HG02973 (cell line): Measurements from ENCODE around the gene SEC11C.

ENCODE experiments used
- ATAC-seq: cut with Tn5 transposase; IDR thresholded peaks from one replicate; pipeline ENCODE4 v1.9.1; 2021; ENCODE audit warnings: moderate library complexity; ENCODE audit not compliant: unreplicated experiment

Gene SEC11C

DNA sequence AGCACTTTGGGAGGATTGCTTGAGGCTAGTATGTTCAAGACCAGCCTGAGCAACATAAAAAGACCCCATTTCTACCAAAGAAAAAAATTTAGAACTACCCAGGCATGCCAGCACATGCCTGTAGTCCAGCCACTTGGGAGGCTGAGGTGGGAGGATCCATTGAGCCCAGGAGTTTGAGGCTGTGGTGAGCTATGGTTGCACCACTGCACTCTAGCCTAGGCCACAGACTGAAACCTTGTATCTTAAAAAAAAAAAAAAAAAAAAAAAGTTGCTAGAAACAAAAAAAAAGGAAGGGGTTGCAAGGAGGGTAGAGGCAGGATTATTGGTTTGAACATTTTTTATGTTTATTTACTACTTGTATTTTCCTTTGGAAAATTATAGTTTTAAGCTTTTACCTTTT lies 4.8 kb downstream of the SEC11C start:
- ATAC-seq: no peak

DNA sequence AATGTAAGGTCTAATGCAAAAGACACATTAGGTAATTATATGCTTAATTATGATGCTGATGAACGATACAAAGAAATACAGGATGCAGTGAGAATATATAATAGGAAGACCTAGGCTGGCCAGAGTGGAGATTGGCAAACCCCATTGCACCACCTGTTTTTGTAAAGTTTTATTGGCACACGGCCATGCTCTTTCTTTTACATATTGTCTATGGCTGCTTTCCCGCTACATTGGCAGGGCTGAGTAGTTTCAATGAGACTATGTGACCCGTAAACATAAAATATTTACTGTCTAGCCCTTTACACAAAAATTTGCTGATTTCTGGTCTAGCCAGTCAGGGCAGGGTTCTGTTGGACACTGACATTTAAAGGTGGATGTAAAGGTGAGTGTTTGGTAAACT lies 5.4 kb downstream of the SEC11C start:
- ATAC-seq: no peak

DNA sequence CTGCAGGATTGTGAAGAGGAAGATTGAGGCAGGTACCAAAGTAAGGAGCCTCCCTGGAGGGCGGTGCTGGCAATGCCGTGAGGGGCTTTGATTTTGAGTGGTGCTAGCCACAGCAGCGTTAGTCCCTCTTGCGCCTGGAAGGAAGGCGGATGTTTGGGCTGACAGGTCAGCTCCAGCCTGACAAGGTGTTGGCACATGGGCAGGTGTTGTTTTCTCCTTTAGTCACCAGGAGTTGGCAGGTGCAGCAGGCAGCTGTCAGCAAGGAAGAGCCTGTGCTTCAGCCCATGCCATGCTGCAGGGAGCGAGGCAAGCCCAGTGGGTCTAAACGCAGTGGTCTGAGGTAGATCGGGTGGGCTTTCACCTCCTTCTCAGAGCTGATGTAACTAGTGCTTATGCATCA lies 8.5 kb downstream of the SEC11C start:
- no peak for ATAC-seq

DNA sequence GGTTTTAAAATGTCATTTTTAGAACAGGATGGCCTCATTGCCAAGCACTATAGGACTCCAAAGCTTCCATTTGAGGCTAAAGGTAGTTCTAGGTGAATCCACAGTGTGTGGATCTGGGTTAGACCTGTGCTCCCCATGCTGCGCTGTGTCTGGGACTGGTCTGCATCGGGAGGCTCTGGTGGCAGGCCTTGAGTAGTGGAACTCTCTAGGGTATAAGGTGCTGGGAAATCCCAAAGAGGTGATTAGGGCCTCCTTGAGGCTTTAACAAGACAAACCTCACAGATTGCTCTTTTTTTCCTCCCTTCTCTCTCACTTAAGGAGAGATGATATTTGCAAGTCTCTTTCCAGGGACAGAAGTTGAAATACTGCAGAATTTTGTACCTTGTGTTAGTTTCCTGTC lies 9.3 kb downstream of the SEC11C start:
- ATAC-seq: no peak

DNA sequence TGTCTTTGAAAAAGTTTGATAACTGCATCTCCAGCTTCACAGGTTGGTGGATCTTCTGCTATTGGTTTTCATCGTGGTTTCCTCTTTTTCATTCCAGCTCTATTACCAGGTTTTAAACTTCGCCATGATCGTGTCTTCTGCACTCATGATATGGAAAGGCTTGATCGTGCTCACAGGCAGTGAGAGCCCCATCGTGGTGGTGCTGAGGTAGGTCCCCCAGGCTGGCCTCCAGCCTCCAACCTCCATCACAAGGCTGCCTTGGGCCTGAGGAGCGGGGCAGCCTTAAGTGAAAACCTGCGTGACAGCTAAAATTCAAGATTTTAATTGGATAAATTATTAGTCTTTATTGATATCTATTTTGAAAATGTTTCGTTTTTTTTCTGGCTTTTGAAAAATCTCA lies 9.7 kb downstream of the SEC11C start:
- no peak for ATAC-seq

DNA sequence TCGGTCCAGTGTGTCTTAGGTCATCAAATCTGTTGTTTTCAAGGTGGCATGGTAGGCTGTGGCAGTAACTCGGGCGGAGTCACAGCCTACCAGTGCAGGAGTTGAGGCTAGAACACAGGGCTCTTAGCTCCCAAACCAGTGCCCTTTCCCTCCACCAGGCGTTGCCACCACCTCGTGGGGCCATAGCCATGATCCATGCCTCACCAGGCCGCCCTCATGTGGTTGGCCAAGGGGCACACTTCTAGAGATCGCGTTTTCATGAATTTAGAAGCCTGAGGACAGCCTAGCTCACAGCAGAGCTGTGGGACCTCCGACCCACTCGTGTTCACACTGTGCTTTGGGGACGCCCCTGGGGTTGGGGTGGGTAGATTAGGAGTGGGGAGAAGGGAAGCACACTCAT lies 10.6 kb downstream of the SEC11C start:
- no peak for ATAC-seq

DNA sequence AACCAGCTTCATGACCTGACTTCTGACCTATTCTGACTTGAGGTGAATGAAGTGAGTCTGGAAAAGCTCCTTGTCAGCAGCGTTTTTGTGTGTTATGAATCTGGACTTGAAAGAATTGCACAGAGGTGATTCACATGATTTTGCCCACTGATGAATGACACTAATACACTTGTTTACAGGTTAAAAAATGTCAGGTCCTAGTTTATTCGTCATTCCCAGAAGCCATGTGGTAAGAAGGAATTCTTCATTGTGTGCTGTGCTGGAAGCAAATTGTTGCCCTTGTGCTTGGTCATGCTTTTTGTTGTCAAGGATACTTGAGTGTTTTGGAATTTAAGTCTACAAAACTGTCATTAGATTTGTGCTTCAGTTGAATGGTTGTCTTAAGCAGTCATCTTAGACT lies 15.5 kb downstream of the SEC11C start:
- ATAC-seq: no peak

DNA sequence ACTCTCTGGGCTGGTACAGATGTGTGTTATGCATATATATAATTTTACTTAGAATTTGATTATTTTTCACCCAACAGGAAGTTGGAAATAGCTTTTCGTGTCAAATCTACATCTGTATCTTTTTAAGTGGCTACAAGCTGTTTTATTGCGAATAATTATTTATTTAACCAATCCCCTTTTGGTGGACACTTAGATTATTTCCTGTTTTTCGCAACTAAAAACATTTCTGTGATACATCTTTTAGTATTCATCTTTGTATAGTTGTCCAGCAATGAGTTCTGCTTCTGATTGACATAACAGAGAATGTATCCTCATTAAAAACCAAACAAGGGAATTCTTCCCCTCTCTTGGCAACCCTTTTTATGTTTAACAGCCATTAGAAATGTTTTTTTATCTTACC lies 16.6 kb downstream of the SEC11C start:
- no peak for ATAC-seq

DNA sequence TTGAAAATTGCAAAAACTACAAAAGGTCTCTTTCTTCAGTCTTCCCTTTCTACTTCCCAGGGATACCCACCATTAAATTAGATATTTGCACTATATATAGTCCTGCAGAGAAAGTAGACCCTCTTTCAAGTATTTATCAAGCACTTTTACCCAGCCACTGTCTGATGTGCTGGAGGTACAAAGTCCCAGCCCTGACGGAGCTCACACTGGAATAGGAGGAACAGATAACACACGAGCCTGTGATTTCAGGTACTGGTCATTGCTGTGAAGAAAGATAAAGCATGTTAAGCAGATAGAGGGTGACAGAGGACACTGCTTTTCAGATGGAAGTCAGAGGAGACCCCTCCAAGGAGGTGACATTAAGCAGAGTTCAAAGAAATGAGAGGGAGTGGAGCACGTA lies 19.6 kb downstream of the SEC11C start:
- ATAC-seq: no peak

DNA sequence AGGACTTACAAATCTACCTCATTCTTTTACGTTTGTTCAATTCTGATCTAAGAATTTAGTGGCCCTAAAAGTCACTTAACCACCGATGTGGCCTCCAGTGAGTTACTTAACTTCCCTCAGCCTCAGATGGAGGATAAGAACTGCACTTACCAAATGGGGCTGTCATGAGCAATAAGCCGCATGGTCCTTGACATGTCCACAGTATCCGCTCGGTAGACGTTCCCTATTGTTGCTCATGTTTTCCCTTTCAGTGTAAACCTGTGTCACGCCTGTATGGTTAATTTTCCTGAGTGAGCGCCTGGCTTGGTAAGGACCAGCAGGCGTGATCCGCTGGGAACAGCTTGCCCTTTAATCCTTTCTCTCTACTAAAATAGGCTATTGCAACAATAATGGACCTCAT lies 20.3 kb downstream of the SEC11C start:
- no peak for ATAC-seq

DNA sequence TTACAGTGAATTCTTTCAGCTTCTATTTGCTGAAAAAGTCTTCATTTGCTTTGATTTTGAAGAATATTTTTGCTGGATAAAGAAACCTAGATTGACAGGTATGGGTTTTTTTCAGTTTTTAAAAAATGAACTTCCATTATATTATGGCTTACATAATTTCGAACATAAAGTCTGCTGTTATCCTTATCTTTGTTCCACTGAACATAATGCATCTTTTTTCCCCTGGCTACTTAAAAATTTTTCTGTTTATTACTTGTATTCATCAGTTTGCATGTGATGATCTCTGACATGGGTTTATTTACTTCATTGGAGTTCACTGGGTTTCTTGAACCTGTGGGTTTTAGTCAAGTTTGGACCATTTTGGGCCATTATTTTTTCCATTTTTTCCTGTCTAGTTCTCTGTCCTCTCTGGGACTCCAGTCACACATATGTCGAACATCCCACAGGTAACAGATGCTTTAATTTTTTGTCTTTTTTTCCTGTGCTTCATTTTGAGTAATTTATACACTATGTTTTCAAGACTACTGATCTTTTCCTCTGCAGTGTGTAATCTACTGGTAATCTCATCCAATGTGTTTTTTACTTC lies 33.1 kb downstream of the SEC11C start:
- no peak for ATAC-seq

DNA sequence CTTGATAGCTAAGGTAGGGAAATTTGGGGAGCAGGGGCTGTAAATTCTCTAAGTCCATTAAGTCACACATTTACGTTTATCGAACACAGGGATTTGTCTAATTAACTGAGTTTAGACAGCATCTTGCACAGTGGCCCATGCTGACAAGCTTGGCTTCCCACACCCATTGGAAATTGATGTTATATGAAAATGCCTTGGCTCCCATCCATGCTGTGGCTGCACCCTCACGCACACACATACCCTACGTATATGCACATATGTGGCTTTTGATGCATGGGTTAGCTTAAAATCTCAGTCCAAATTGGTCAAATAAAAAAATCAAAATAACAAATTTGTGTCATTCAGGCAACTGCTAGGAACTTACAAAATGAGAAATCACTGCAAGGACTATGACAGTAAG lies 37.8 kb downstream of the SEC11C start:
- ATAC-seq: no peak

DNA sequence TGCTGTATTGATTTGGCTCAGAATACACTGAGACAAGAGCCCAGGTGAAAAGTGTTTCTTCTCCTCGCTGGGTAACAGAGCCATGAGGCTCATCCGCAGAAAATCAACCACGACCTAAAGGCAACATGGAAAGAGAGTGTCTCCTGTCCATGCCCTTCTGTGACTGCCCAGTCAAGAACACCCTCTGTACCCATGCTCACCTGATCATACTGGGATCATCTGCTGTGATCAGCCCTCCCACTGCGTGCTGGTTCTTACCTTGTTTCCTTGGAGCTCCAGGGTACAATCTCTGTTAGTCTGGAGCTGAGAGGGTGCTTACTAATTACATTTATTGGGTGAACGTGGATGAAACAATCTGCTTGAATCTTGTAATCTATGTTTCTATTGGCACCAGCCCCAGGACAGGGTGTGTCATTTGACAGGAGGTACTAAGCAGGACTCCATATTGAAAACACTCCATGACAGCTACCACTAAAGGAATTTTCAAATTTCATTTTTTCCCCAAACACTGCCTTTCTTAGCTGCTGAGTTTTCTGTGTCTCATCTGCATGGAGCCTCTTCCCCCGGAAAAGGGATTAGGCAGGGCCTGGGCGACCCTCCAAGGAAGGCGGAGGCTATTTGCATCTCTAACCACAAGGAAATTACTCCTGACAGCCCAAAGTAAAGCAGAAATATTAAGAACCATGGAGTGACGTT lies 40.6 kb downstream of the SEC11C start:
- no peak for ATAC-seq

DNA sequence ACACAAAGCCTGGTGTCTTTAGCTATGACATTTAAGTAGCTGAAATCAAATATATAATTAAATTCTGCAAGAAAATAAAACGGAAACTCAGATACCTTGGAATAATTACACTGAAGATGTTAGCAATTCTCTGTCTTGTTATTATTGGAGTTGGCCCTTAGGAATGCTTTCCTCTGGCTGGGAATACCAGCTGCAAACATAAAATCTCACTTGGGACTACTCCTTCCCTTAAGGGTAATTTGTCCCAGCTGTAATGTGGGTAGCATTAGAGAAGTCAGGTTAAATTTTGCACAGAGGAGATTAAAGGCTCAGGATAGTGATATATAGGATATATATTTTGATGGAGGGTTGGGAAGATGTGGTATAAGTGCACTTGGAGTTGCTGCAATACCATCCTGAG lies 43.0 kb downstream of the SEC11C start:
- ATAC-seq: no peak

DNA sequence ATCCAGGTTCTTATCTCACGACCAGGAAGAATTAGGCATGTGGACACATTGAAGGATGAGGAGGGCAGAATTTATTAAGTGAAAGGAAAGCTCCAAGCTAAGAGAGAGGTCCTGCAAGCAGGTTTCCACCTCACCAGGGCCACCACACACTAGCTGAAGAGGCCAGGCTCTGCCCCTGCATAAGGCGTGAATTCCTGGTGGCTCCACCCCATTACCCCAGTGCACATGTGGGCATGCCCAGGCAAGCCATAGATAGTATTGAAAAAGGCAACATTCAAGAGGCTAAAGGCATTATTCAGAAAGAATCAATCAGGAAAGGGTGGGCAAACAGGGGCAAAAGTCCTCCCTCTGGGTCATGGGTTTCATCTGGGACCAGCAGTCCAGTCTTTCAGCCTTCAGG lies 49.3 kb downstream of the SEC11C start:
- no peak for ATAC-seq

DNA sequence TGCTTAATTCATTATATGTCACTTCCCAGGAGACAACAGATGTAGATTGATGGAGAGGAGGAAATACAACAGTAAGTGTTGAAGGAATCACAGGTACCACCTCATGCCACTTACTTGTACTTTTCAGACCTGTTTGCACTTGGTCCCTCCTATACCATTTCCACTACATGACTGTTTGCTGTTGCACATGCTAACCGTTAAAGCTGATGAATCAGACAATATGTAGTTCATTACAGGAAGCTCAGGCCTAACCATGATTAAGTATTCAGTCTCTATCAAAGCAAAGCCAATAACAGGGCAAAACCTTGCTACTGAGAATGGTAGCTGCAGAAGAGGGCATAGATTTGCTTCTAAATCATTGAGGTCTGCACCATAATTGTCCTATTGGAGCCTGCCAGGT lies 50.1 kb downstream of the SEC11C start:
- no peak for ATAC-seq

DNA sequence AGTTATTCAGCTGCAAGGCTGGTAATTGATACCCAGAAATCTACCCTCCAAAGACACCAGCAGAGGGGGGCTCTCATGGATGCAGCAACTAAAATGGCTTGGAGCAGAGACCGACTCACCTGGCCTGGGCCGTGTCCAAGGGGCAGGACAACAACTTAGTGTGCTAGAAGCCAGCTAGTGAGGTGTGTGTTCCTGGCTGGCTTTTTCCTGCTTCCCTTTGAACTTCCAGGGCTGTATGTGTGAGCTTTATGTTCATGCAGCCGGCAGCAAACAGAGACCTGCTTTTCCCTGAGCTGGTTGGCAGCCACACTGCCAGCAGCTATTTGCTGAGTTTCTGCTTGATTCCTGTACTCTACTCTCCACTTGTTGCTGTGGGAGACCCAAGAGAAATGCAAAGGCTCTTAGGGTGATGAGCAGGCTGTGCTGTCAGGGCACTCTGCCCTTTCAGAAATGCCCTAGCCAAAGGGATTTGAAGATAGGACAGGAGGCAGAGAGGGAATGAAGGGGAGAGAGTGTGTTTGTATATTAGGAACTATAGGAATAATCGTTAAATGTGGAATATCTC lies 56.6 kb downstream of the SEC11C start:
- ATAC-seq: no peak

DNA sequence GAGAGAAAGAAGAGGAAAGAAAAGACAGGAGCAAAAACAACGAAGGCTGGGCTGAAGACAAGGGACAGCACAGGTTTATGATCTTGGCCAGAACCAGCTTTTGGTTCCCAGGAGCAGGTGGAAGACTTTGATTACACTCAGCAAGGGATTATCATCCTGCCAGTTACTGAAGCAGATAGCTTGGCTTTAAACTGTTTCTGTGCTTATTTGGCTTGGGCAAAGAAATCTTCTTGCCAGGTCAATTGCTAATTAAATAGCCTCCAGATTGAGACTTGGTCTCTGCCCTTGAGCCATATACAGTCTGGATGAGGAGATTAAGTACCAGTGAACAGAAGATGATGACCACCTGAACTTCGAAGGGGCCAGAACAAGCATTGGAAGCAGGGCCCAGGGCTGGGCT lies 58.0 kb downstream of the SEC11C start:
- ATAC-seq: no peak

DNA sequence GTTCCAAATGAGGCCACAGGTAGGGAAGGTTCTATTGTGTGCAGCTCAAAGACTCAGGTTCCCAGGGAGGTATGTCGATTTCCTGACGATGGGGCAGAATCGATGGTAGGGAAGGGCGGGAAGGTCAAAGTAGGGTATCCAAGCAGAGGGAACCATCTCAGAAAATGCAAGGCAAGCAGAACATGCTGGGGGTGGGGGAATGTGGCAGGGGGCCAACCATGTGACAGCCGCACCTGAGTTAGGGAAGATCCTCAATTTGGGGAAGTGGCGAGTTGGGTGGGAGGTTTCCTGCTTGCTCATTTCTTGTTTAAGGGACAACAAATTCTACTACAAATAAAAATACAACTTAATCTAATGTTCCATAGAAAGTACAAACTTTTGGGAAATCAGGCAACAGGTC lies 58.5 kb downstream of the SEC11C start:
- ATAC-seq: no peak

DNA sequence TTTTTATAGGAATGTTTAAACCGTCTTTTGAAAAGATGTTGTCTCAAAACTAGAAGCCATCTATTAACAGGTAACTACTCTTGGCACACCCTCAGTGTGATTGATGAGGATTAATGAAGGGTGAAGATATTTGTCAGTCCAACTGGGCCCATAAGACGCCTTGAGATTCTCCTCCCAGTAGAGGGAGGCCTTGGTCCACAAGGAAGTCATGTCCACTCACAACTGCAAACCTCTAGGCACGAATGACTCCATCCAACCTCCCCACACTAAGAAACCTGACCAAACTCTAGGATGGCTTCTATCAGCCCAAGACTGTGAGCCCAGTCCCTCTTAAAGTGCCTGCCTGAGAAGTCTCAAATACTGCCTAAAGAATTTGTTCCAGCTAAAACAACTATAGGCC lies 61.1 kb downstream of the SEC11C start:
- no peak for ATAC-seq

DNA sequence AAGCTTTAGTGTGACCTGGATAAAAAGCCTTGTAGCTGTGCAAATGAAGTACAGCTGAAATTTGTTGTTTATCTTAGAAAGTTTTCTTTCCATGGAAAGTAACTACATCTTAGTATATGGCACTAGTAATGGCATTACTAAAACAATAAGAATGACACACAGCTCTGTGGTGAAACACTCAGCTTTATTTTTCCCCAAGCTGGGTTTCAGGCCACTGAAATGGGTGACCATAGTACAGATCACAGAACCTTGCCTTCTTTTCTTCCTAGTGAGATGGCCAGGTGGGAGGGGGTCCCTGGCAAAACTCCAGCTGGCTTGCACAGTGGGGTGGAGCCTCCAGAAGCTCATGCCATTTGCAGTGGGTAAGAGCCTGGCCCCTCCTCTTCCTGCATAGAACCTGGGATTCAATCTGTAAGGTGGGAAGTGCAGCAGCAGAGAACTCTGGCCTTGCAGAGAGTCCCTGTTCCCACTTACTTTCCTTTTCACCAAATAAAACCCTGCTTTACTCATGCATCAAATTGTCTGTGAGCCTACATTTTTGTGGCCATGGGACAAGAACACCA lies 62.7 kb downstream of the SEC11C start:
- no peak for ATAC-seq

DNA sequence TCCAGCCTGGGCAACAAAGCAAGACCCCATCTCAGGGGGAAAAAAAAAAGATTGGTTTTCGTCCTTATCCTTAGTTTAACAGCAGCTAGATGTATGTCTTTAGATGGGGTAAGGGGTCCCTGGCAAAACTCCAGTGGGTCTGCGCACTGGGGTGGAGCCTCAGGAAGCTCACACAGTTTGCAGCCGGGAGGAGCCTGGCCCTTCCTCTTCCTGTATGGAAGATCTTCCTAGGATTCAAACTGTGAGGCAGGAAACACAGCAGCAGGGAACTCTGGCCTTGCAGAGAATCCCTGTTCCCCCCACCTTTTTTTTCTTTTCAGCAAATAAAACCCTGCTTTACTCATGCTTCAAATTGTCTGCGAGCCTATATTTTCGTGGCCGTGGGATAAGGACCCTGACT lies 67.8 kb downstream of the SEC11C start:
- no peak for ATAC-seq
